GM18873 (cell line): ENCODE measurements around the gene TIAM2.

Experiments
- ATAC-seq: cut with Tn5 transposase; IDR thresholded peaks from one replicate; pipeline ENCODE4 v1.9.1; 2021; ENCODE audit warnings: mild to moderate bottlenecking, moderate library complexity, moderate number of reproducible peaks; ENCODE audit not compliant: unreplicated experiment, low FRiP score

The TIAM2 gene

DNA sequence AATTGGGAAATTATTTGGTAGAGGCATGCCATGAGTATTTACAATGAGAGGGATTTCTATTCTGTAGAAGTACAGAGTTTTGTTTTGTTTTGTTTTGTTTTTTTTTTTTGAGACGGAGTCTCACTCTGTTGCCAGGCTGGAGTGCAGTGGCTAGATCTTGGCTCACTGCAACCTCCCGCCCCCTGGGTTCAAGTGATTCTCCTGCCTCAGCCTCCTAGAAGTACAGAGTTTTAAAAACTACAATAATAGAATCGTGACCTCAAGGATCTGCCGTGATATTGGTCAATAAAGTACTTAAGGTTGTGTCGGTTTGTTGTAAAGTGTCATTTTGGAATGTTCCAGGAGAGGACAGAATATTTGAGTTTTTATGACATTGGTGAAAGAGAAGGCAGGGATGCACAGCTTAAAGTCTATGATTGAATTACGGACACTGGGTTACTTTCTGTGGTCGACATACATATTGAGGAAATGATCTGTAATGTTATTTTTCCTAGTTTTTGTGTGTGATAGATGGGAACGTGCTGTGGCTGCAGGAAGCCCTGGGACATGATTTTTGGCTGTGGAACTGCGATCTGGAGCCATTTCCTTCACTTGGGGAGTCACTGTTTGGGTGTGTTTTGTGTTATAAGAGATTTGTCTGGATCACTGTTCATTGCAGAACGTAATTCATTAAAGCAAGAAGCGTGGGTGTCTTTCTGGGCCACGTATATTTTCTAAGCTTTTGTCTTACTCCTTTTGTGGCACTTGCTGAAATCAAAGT is 59.6 kb downstream of the TIAM2 start:
- ATAC-seq: no peak

GRCh38 chr6:155055729-155056128 is 60.6 kb downstream of the TIAM2 start:
- no peak for ATAC-seq

GRCh38 chr6:155056756-155057155 is 61.6 kb downstream of the TIAM2 start:
- no peak for ATAC-seq

- no peak for ATAC-seq
Measured at GRCh38 chr6:155061381-155061780, 66.3 kb downstream of the TIAM2 start.

- no peak for ATAC-seq
Measured at GRCh38 chr6:155062866-155063341, 67.8 kb downstream of the TIAM2 start.

DNA sequence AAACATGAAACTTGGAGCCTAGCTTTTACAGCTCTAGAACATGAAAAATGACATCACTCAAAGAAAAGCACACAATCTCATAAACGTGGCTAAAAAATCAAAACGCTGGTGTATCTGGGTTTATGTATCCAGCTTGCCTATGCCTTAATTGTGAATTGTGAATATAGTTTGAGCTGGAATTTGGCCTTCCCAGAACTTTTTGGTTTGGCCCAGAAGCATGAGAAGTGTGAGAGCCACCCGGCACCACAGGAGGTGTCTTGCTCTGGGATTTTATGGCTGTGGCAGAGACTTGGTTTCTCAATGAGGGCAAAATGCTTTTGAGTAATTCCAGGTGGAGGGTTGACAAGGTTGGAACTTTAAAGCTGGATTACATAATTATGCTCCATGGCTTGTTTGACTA is 69.2 kb downstream of the TIAM2 start:
- no peak for ATAC-seq

GRCh38 chr6:155066361-155066760 is 71.2 kb downstream of the TIAM2 start:
- ATAC-seq: no peak

GRCh38 chr6:155066921-155067680 is 72.0 kb downstream of the TIAM2 start:
- no peak for ATAC-seq

- no peak for ATAC-seq
Measured at GRCh38 chr6:155067956-155068615, 73.0 kb downstream of the TIAM2 start.

DNA sequence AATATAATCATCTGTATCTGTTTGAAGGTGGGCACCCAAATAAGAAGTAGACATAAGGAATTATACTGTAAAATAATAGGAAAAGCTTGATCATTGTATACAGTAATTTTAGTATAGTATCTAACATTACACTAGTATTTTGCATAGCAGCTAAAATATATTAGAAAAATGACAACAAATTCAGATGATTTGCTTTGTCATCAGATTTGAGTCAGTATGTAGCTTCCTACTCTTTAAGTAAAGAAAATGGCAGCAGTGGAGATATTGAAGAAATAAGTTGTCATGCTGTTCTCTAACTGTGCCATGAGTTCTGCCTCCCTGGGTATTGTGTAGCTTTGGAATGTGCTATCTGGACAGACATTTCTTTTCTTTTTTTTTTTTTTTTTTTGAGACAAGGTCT is 74.4 kb downstream of the TIAM2 start:
- ATAC-seq: no peak

DNA sequence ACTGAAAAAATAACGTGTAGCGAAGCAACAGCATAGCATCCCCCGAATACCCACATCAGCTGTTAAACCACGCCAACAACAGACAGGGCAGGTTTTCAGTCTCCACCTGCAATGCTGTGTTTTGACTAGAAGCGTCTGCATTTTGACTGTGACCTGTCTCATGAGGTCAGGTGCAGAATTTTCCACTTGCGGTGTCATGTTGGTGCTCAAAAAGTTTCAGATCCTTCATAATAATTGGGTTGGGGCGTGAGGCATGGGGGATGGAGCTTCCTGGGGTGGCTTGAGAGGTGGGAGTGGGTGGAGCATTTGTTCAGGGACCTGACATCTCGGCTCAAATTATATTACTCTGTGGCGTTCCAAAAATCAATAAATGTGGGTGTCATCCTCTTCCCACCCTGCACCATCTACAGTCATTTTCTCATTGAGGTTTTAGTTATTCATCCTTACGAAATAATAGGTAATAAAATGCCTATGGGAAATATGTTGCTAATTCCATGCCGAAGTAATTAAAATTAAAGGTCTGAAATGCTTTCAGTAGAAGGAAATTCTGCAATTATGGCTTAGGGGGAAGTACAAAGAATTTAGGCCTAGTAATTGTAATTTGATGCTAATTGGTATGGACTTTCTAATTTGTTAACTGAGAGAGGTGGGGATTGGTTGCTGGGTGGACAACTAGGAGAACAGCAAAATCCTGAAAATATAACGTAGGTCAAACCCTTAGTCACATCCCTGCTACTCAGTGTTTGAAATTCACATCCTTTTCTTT is 81.0 kb downstream of the TIAM2 start:
- no peak for ATAC-seq

GRCh38 chr6:155077331-155077730 is 82.2 kb downstream of the TIAM2 start:
- ATAC-seq: no peak

DNA sequence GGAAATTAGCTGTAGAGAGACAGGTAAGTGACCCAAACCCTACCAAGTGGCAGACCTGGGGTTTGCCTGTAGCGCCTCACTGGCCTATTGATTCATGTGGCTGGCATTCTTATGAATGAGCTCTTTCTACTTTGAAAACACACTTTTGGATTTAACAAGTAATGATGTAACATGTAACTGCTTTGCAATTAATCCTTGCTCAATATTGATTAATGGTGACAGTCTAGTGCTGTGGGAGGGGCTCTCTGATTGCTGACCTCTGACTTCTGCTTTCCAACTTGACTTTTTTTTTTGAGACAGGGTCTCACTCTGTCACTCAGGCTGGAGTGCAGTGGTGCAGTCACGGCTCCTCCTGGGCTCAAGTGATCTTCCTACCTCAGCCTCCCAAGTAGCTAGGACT is 82.7 kb downstream of the TIAM2 start:
- no peak for ATAC-seq

DNA sequence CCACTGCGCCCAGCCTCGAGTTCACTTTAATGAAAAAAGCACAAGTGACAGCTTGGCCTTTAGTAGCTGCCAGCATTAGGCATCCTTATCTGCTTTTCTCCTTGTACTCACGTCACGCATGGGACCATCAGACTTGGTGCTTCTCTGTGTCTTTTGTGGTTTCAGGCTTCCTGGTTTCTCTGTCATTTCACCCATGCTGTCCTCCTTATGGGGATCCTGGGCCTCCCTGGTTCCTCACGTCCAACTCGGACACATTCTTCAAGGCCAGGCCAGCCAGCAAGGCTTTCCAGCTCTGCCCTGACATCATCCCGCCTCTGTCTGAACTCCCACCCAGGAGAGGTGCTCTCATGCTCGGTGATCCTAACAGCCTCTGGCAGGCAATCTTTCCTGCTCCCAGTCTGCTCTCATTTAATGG is 83.2 kb downstream of the TIAM2 start:
- no peak for ATAC-seq

- ATAC-seq: peak; percentile 52
Measured at GRCh38 chr6:155079985-155080452, 84.9 kb downstream of the TIAM2 start.

GRCh38 chr6:155080881-155081845 is 86.0 kb downstream of the TIAM2 start:
- ATAC-seq: no peak

- ATAC-seq: no peak
Measured at GRCh38 chr6:155084431-155085123, 89.5 kb downstream of the TIAM2 start.

GRCh38 chr6:155085582-155086257 is 90.6 kb downstream of the TIAM2 start:
- ATAC-seq: no peak
